Endothelial cell of umbilical vein (primary cell): ENCODE results near the gene ELMOD3. TPM values are rescaled to one million over a fixed set of nuclear protein-coding genes. Genes with fewer than 3 reads are reported as not detected.

Source experiments
- BruUV-seq: library from RNA; stranded (reverse); fragments of 400-500 nt; replicated peaks from 2 replicates; lab custom pipeline; 2021; lab: Mats Ljungman, UMichigan
- CTCF ChIA-PET: fragments of 300-600, 350-600 bp; sonication (Branson Sonifier 250); formaldehyde crosslinking; loops from one replicate; lab custom pipeline; 2021; ENCODE audit warnings: antibody characterized with exemption, inconsistent platforms; lab: Charles Lee
- POLR2A ChIA-PET: fragments of 300-600, 350-600 bp; sonication (Branson Sonifier 250); formaldehyde crosslinking; loops from one replicate; lab custom pipeline; 2021; ENCODE audit warnings: antibody characterized with exemption, inconsistent platforms; lab: Charles Lee
- DNase-seq: peaks from one replicate; pipeline ENCODE4 v3.0.0-alpha.2; 2011; ENCODE audit warnings: low read depth, low spot score
- FAIRE-seq: peaks from 2 replicates; lab custom pipeline; 2011; peaks lifted over from hg19 to GRCh38; lab: Jason Lieb, UNC
- H2AFZ ChIP-seq: 2 replicates; pipeline ENCODE4 v1.6.0; 2012; ENCODE audit warnings: low read depth, low read length, control low read depth, inconsistent platforms
- H3K27ac ChIP-seq: 2 replicates; pipeline ENCODE4 v1.5.1; 2011; ENCODE audit warnings: low read depth, mild to moderate bottlenecking, control low read depth, low read length, moderate library complexity; ENCODE audit not compliant: insufficient read depth
- H3K27me3 ChIP-seq, 2 experiments: 2 replicates each; pipeline versions ENCODE4 v1.6.0 to v1.6.1; 2011; ENCODE audit warnings: low read length in 2 of 2, mixed read lengths in 1 of 2; ENCODE audit not compliant: control insufficient read depth in 2 of 2, insufficient read depth in 2 of 2
- H3K36me3 ChIP-seq, 2 experiments: 2 replicates in 1 of 2; 3 replicates in 1 of 2; pipeline ENCODE4 v1.5.1; 2011; ENCODE audit warnings: low read length in 2 of 2, mild to moderate bottlenecking in 1 of 2, moderate library complexity in 1 of 2; ENCODE audit not compliant: control insufficient read depth in 2 of 2, insufficient read depth in 2 of 2; ENCODE audit errors: extremely low read depth in 1 of 2
- H3K4me1 ChIP-seq: 3 replicates; pipeline ENCODE4 v1.5.1; 2011; ENCODE audit warnings: mild to moderate bottlenecking, low read length; ENCODE audit not compliant: control insufficient read depth, insufficient read depth; ENCODE audit errors: extremely low read depth
- H3K4me2 ChIP-seq: 2 replicates; pipeline ENCODE4 v1.6.1; 2011; ENCODE audit warnings: low read length, control low read depth, mixed read lengths; ENCODE audit not compliant: insufficient read depth
- H3K4me3 ChIP-seq, 3 experiments: fragments of 200-600 bp in 1 of 3; sonication (generic), shearing (Covaris generic) in 1 of 3; replicated peaks in 1 of 3; 2 replicates each; pipeline ENCODE4 v1.5.1; 2011 to 2016; ENCODE audit warnings: control low read depth in 3 of 3, low read length in 3 of 3, mild to moderate bottlenecking in 2 of 3, inconsistent platforms in 1 of 3, low read depth in 1 of 3, moderate library complexity in 1 of 3; ENCODE audit not compliant: insufficient read depth in 1 of 3
- H3K79me2 ChIP-seq: 2 replicates; pipeline ENCODE4 v1.6.0; 2012; ENCODE audit warnings: low read length, inconsistent platforms; ENCODE audit not compliant: control insufficient read depth, insufficient read depth
- H3K9ac ChIP-seq: replicated peaks from 2 replicates; pipeline ENCODE3; 2011; ENCODE audit warnings: low read length, control low read depth; ENCODE audit not compliant: insufficient read depth; ENCODE audit errors: extremely low read depth
- H3K9me1 ChIP-seq: replicated peaks from 3 replicates; pipeline ENCODE4 v1.6.0; 2011; ENCODE audit warnings: mild to moderate bottlenecking, low read length; ENCODE audit not compliant: control insufficient read depth, insufficient read depth; ENCODE audit errors: extremely low read depth
- H3K9me3 ChIP-seq: replicated peaks from 2 replicates; pipeline ENCODE4 v1.5.1; 2012; ENCODE audit warnings: low read length, inconsistent platforms; ENCODE audit not compliant: control insufficient read depth, insufficient read depth
- H4K20me1 ChIP-seq: replicated peaks from 2 replicates; pipeline ENCODE3; 2011; ENCODE audit warnings: mild to moderate bottlenecking, low read length; ENCODE audit not compliant: control insufficient read depth, insufficient read depth; ENCODE audit errors: extremely low read depth
- CTCF ChIP-seq, 2 donors: IDR thresholded peaks; 1 replicate in 1 of 2; 2 replicates in 1 of 2; pipeline ENCODE4 v1.5.1; 2011; ENCODE audit warnings: low read length in 2 of 2, mild to moderate bottlenecking in 2 of 2, moderate library complexity in 2 of 2, control low read depth in 1 of 2, inconsistent platforms in 1 of 2, low read depth in 1 of 2; ENCODE audit not compliant: insufficient read depth in 1 of 2; ENCODE audit errors: extremely low read depth in 1 of 2
- EZH2 ChIP-seq: IDR thresholded peaks from 2 replicates; pipeline ENCODE4 v1.6.1; 2012; ENCODE audit warnings: borderline replicate concordance, low read depth, mild to moderate bottlenecking, moderate library complexity, low read length, inconsistent platforms; ENCODE audit not compliant: severe bottlenecking
- FOS ChIP-seq: IDR thresholded peaks from 2 replicates; pipeline ENCODE4 v1.6.1; 2011; ENCODE audit warnings: mild to moderate bottlenecking, low read length, moderate library complexity, borderline replicate concordance; ENCODE audit not compliant: insufficient read depth
- JUN ChIP-seq: IDR thresholded peaks from 2 replicates; pipeline ENCODE4 v1.6.1; 2011; ENCODE audit warnings: borderline replicate concordance, low read depth; ENCODE audit not compliant: insufficient read length, insufficient read depth
- MAX ChIP-seq: IDR thresholded peaks from 2 replicates; pipeline ENCODE4 v1.6.1; 2011; ENCODE audit not compliant: insufficient read depth, insufficient read length
- MYC ChIP-seq: IDR thresholded peaks from one replicate; pipeline ENCODE4 v1.6.1; 2011; ENCODE audit warnings: mild to moderate bottlenecking, low read depth, low read length
- POLR2A ChIP-seq: IDR thresholded peaks from 2 replicates; pipeline ENCODE4 v1.6.1; 2012; ENCODE audit warnings: low read depth, mild to moderate bottlenecking, control low read depth, low read length
- POLR2AphosphoS5 ChIP-seq: IDR thresholded peaks from 2 replicates; pipeline ENCODE4 v1.6.1; 2012; ENCODE audit warnings: low read depth, mild to moderate bottlenecking, control low read depth, low read length, moderate library complexity; ENCODE audit not compliant: insufficient read depth
- dilution Hi-C: fragments of 300-500 bp; cut with MboI; formaldehyde crosslinking; loops from one replicate; pipeline ENCODE4 v1.15.0; 2019; ENCODE audit warnings: low sequenced_read_pairs; ENCODE audit not compliant: extremely low pct_ligation_motif_present
- intact Hi-C: fragments of 100-400 bp; cut with micrococcal nuclease; formaldehyde crosslinking; loops from one replicate; pipeline ENCODE4 v1.10.0; 2022
- polyA plus RNA-seq, 4 experiments: library from polyadenylated mRNA; depleted of rRNA in 3 of 4; stranded (reverse) in 3 of 4; unstranded in 1 of 4; fragments of >200 nt; gene quantifications; 2 replicates each; pipeline versions ENCODE4 v1.2.1 to v1.2.3, GENCODE V29; 2011 to 2012; ENCODE audit warnings: missing spikeins in 1 of 4
- total RNA-seq: library from RNA; stranded (reverse); gene quantifications from 2 replicates; pipeline ENCODE4 v1.2.3, GENCODE V29; 2021

Gene ELMOD3
- total and polyA plus RNA-seq, 2 donors (not counting 3 experiments of a cell fraction or from before 2014, with no cell fraction given): 12.3 to 22.0 TPM

- no peak overlapping the region for H3K4me3 ChIP-seq
- H3K79me2 ChIP-seq: peaks cover 55% of the 10 kb centered on the region
- H2AFZ ChIP-seq: no peak overlapping the region
- intact Hi-C loops: no loop called here
- H3K9me1 ChIP-seq: no peaks in the 10 kb centered on the region
- H3K36me3 ChIP-seq: peaks cover 26 to 30% of the 10 kb centered on the region in 2 experiments
- DNase-seq (no peak), FAIRE-seq (no peak)
- no peak overlapping the region for H3K4me2 ChIP-seq
- ChIA-PET CTCF (interaction anchor here (1.4 kb wide), 1 partner anchor 19 kb away, joined by 5 read pairs; no protein-coding TSS in a partner anchor), POLR2A (no interaction called here)
- no peaks in the 10 kb centered on the region for H3K9me3 ChIP-seq
- H3K9ac ChIP-seq: no peak overlapping the region
- TF ChIP-seq POLR2AphosphoS5 (no peak), EZH2 (no peak), POLR2A (no peak), MAX (no peak), CTCF (IDR thresholded peaks at IDR 0.05; ENCODE audit: extremely low read depth in 1 of 2, insufficient read depth in 1 of 2, low read depth in 1 of 2, low read length in 2 of 2) (no peak), JUN (no peak), MYC (no peak), FOS (no peak)
- peaks cover 3% of the 10 kb centered on the region for H3K4me1 ChIP-seq
- dilution Hi-C loops: no loop called here
- BruUV-seq: no TSS peak
- H4K20me1 ChIP-seq: peaks cover 9% of the 10 kb centered on the region
- H3K27ac ChIP-seq: no peak overlapping the region
- no peaks in the 10 kb centered on the region for H3K27me3 ChIP-seq
Measured at GRCh38 chr2:85319796-85320195, 34.8 kb upstream of the ELMOD3 start.
